Stimulated activated CD8-positive, alpha-beta memory T cell treated with anti-CD3 and anti-CD28 coated beads, Interleukin-7, amount 100 ng/mL, for 48 hours (primary cell): ENCODE data around the gene MRFAP1.
"Not testable (repeated sequence)": the region's sequence is repeated elsewhere in the genome, so short reads cannot be mapped to it uniquely, and the experiment has no call there.

Source experiments
- DNase-seq, 2 donors: peaks; one replicate each; pipeline ENCODE4 v3.0.0-alpha.2; 2020; ENCODE audit warnings: low read depth in 1 of 2; ENCODE audit errors: extremely low read depth in 1 of 2

MRFAP1 gene

DNA sequence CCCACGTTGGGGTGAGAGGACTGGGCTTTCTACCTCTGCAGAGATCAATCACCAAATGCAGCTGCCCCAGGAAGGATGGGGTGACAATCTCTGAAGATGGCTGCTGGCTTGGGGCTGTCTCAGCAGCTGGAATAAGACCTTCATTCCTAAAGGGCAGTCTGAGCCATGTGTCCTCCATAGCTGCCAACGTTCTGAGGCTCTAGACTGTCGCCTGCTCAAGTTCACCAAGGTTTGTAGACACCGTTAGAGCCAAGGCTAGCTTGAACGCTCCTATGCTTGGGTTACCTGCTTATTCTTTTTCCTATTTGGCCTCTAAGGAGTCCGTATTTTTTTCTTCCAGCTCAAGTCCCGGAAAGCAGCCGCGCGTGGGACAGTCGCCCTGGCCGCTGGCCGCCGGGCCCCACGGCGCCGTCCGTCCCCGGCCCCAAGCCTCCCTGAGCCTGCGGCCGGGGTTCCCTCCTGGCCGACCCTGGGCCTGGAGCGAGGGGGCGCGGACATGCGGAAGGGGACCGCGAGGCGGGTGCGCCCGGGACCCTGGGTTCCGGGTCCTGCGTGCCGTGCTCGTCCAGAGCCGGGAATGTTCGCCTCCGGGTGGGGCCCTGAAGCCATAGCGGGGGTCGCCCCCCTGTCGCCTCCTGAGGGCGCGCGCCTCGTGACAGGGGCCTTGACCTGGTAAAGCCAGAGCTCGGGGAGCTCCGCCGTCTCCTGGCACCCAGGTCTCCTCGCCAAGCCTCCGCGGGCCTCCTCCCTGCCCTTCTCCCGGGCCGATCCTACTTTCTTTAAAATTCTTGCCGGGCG, 23.3 kb downstream of the MRFAP1 start:
- DNase-seq = no peak

GRCh38 chr4:6665320-6665654, 24.8 kb downstream of the MRFAP1 start:
- no peak for DNase-seq

GRCh38 chr4:6668391-6668790, 27.9 kb downstream of the MRFAP1 start:
- no peak for DNase-seq

DNA sequence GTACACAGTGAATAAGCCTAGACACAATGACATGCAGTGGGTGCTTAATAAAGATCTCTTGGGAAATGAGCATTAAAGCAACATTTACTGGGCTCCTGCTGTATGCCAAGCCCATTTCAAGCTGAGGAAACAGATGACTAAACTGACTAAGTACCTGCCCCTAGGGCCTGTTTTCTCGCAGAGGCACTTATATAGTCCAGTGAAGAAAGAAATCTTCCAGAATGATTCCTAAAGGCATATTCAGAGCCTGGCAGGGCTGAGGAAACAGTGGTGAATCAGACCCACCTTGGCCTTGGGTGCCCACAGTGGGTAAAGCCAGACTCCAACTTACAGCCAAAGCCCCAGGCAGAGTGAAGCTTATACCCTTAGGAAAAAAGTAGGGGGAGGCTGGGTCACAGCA, 31.2 kb downstream of the MRFAP1 start:
- no peak for DNase-seq

GRCh38 chr4:6672131-6672530, 31.6 kb downstream of the MRFAP1 start:
- DNase-seq = no peak

GRCh38 chr4:6672541-6673190, 32.2 kb downstream of the MRFAP1 start:
- DNase-seq = not testable (repeated sequence)

DNA sequence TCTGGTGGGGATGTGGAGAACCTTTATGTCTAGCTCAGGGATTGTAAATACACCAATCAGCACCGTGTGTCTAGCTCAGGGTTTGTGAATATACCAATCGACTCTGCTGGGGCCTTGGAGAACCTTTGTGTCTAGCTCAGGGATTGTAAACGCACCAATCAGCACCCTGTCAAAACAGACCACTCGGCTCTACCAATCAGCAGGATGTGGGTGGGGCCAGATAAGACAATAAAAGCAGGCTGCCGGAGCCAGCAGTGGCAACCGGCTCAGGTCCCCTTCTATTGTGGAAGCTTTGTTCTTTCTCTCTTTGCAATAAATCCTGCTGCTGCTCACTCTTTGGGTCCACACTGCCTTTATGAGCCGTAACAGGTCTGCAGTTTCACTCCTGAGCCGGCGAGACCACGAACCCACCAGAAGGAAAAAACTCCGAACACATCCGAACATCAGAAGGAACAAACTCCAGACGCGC, 32.7 kb downstream of the MRFAP1 start:
- not testable (repeated sequence) for DNase-seq

DNA sequence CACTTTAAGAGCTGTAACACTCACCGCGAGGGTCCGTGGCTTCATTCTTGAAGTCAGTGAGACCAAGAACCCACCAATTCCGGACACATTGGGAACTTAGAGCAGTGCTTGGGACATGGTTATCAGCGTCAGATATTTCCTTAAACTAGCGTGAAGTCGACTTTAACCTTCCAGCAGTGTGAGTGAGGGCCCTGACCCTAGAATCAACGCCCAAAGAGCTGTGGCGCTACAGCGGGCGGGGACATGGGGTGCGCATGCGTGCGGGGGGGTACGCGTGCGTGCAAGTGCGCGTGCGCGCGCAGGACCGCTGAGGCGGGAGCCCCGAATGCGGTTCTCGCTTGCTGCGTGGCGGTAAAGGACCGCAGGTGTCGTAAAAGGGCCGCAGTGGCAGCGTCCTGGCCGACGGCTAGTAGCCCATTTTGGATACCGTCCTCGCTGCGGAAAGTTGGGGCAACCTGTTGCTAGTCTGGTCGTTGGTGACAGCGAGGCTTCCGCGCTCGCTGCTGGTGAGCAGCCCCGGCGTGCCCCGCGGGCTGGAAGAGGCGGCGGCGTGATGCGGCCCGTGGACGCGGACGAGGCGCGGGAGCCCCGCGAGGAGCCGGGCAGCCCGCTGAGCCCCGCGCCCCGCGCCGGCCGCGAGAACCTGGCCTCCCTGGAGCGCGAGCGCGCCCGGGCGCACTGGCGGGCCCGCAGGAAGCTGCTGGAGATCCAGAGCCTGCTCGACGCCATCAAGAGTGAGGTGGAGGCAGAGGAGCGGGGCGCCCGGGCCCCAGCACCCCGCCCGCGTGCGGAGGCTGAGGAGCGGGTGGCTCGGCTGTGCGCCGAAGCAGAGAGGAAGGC, 33.4 kb downstream of the MRFAP1 start:
- DNase-seq = peak; percentile 84 to 89

- peak in 1 of 2 donors; percentile 50 for DNase-seq
These were observed 34.1 kb downstream of the MRFAP1 start for GRCh38 chr4:6674500-6675149.

DNA sequence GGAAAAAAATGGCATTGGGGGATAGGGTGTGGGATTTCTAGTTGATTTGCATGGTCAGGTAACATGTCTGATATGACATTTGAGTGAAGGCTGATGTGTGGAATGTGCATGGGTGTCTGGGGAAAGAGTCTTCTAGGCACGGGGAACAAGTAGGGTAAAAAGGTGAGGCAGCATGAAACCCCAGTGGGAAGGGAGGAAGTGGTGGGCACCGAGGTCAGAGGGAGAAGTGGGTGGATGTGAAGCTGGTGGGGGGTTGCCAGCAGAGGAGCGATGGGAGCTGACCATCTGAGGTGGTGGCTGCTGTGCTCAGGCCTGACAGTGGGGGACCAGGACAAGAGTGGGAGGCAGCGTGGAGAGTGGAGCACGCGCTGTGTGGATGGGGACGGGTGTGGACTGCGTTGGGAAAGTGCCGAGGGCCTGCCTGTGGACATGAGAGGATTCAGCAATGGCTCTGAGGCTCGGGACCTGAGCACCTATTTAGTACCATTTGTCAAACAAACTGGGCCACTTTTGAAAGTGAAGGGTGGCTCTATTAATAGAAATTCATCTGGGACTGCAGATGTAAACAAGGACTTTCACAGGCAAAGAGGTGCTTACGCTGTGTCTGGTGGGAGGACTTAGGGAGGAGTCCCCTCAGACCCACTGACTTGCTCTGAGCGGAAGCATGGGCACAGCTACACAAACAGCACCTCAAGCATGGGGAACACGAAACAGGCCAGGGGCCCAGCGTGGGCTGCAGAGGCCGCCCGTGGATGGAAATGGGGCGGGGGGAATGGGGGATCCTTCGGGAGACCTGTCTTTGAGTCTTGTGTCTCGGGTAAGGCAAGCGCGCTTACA, 36.5 kb downstream of the MRFAP1 start:
- no peak for DNase-seq

GRCh38 chr4:6680372-6681034, 40.0 kb downstream of the MRFAP1 start:
- DNase-seq = no peak

GRCh38 chr4:6681191-6681590, 40.7 kb downstream of the MRFAP1 start:
- DNase-seq = no peak

DNA sequence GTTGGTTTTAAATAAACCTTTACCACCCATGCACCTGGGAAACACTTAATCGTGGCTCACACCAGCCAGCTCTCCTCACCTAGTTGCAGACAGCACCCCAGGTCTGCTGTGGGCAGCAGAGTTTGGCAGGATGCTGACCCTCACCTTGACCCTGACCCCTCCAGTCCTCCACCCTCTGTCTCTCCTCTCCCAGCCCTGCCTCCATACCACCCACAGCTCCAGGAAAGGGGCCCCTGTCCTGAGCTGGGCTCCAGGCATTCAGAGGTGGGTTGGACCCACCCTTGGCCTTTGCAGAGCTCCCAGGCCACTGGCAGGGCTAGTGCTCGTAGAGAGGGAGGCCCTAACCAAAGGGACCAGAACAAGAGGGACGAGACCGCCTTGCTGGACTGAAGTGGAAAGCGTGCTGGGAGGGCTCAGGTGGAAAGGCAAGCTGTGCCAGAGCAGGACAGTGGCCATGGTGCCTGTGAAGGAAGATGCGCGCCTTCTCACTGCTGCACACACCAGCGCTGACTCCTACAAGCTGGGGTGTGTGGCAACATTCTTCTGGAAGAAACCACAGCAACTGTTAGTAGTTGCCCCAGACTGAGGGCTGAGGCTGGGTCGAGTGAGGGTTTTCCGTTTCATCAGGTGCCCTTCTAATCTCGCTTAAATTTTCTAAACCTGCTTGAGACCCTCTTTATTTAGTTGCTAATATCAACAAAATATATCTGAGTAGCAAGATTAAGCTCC, 42.5 kb downstream of the MRFAP1 start:
- DNase-seq = no peak

DNA sequence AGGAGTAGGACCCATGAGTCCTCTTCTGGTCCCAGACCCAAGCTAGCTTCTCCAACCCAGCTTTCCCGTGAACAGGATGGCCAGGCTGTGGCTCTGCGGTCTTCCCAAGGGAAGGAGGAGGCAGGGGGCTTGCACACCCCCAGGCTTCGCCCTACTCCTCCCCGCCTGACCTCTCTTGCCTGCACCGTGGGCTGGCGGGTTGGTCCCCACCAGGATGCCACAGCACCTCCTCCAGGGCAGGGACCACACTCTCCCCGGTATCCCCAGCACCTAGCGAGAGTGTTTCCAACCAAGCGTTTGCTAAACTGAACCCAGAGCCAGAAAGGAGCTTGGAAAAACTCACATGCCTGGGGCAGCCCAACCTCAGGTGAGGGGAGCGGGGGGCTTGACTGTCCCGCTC, 44.2 kb downstream of the MRFAP1 start:
- DNase-seq = no peak

DNA sequence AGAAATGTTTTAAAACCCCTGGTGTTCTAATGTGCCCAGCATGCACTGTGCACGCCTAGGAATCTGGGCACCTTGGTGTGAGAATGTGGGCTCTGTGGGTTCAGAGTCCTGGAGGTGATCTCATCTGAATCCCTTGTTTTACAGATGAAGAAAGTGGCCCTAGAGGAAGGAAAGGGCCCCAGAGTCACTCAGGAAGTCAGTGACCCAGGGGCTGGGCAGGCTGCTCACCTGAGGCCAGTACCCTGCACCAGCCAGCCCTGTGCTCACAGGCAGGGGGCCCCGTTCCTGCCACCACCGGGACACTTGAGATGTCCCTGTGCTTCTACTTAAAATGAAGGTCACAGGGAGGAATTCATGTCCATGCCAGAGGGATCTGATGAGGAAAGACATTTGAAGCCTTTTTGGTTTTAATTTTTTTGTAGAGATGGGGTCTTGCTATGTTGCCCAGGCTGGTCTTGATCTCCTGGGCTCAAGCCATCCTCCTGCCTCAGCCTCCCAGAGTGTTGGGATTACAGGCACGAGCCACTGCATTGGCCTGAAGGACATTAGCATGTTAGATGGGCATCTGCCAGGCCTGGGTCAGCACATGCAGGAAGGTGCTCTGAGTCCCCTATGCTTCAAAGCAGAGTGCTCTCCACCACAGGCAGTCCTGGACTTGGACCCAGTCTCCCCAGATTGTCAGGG, 45.8 kb downstream of the MRFAP1 start:
- DNase-seq = no peak

- DNase-seq = no peak
These were observed 47.7 kb downstream of the MRFAP1 start for GRCh38 chr4:6687947-6688878.

DNA sequence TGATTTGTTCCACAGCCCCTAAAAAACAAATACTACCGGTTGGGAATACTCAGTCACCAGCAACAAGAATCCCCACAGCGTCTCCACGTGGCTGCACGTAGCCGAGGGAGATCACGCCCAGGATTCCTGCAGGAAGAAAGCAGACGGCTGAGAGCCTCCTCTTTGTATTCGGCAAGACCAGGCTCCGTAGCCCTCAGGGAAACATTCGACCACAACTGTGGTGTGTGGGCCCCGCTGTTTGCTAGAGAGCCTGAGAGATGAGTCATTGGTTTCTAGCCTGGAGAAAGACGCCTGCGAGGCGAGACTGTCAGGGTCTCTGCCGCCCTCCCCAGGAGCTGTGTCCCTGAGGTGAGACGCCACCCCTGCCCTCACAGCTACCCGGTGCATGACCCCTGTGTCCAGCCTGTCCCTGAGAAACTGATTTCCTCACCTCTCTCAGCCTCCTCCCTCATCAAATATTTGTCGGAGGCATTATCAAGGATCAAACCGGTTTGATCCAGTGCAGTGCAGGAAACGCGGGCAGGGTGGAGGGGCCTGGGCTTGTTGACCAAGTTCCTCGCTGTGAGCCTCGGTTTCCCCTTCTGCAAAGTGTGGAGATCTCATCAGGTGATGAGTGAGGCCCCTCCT, 48.5 kb downstream of the MRFAP1 start:
- peak; percentile 61 to 80 for DNase-seq
